Keratinocyte (primary cell): ENCODE data around the gene DIAPH1.

Source experiments
- CTCF ChIP-seq, 3 experiments: IDR thresholded peaks in 1 of 3; conservative IDR thresholded peaks in 1 of 3; optimal IDR thresholded peaks in 1 of 3; 2 replicates in 2 of 3; 3 replicates in 1 of 3; pipeline versions ENCODE3 to v1.5.1; 2011; ENCODE audit warnings: low read length in 3 of 3, mild to moderate bottlenecking in 3 of 3, moderate library complexity in 2 of 3, control low read depth in 1 of 3, inconsistent platforms in 1 of 3; ENCODE audit not compliant: insufficient read depth in 2 of 3; ENCODE audit errors: extremely low read depth in 1 of 3
- EZH2 ChIP-seq: IDR thresholded peaks from one replicate; pipeline ENCODE4 v1.6.1; 2012; ENCODE audit warnings: inconsistent platforms, mild to moderate bottlenecking, low read length, moderate library complexity

- TF ChIP-seq EZH2 (no peak), CTCF (optimal IDR thresholded peaks at IDR 0.05 in 1 of 3, IDR thresholded peaks at IDR 0.05 in 1 of 3, conservative IDR thresholded peaks at IDR 0.05 in 1 of 3; ENCODE audit: extremely low read depth in 1 of 3, insufficient read depth in 2 of 3, low read length in 3 of 3) (no peak)
These were observed 32.3 kb upstream of the DIAPH1 start, which contains the start of gene FCHSD1 for GRCh38 chr5:141650851-141651727.
